Liver (tissue), 9 donors: ENCODE data around the gene PSMD1. TPM values are rescaled to one million over a fixed set of nuclear protein-coding genes. Genes with fewer than 3 reads are reported as not detected.

Source experiments
- DNase-seq: peaks from one replicate; pipeline ENCODE4 v3.0.0-alpha.2; 2017; ENCODE audit warnings: low spot score
- H3K27ac ChIP-seq, 2 donors: one replicate each; pipeline ENCODE4 v1.7.0; 2013; ENCODE audit warnings: inconsistent platforms in 2 of 2, low read length in 2 of 2, control low read depth in 1 of 2, low read depth in 1 of 2, mild to moderate bottlenecking in 1 of 2
- H3K27me3 ChIP-seq, 4 donors: one replicate each; pipeline versions ENCODE4 v1.6.1 to v1.7.0; 2013; ENCODE audit warnings: low read length in 3 of 4, inconsistent platforms in 1 of 4, mild to moderate bottlenecking in 1 of 4, moderate library complexity in 1 of 4; ENCODE audit not compliant: control insufficient read depth in 4 of 4, insufficient read depth in 4 of 4
- H3K36me3 ChIP-seq, 4 donors: one replicate each; pipeline versions ENCODE4 v1.6.1 to v1.7.0; 2013; ENCODE audit warnings: low read length in 3 of 4, mild to moderate bottlenecking in 3 of 4, low read depth in 1 of 4, moderate library complexity in 1 of 4; ENCODE audit not compliant: control insufficient read depth in 4 of 4, insufficient read depth in 3 of 4
- H3K4me1 ChIP-seq, 4 donors: one replicate each; pipeline versions ENCODE4 v1.6.1 to v1.7.0; 2013; ENCODE audit warnings: low read length in 3 of 4, mild to moderate bottlenecking in 3 of 4, moderate library complexity in 1 of 4; ENCODE audit not compliant: control insufficient read depth in 4 of 4, insufficient read depth in 4 of 4
- H3K4me3 ChIP-seq, 3 donors: one replicate each; pipeline versions ENCODE4 v1.6.1 to v1.7.0; 2013; ENCODE audit warnings: low read length in 3 of 3, control low read depth in 1 of 3, low read depth in 1 of 3, mild to moderate bottlenecking in 1 of 3
- H3K9ac ChIP-seq, 2 donors: one replicate each; pipeline ENCODE4 v1.7.0; 2013; ENCODE audit warnings: low read length in 2 of 2, mild to moderate bottlenecking in 2 of 2, moderate library complexity in 2 of 2, control low read depth in 1 of 2, low read depth in 1 of 2
- H3K9me3 ChIP-seq, 4 donors: one replicate each; pipeline versions ENCODE4 v1.6.1 to v1.7.0; 2013; ENCODE audit warnings: low read length in 3 of 4; ENCODE audit not compliant: control insufficient read depth in 4 of 4
- EGR1 ChIP-seq, 2 donors: IDR thresholded peaks; 2 replicates each; pipeline ENCODE4 v1.6.1; 2016 to 2018; ENCODE audit warnings: antibody characterized with exemption in 2 of 2, low read depth in 2 of 2
- GABPA ChIP-seq, 2 donors: IDR thresholded peaks in 1 of 2; conservative IDR thresholded peaks in 1 of 2; 2 replicates each; pipeline ENCODE4 v1.6.1; 2016; ENCODE audit warnings: antibody characterized with exemption in 2 of 2, mild to moderate bottlenecking in 1 of 2, moderate library complexity in 1 of 2
- HNF4A ChIP-seq, 2 donors: conservative IDR thresholded peaks; 2 replicates each; pipeline ENCODE4 v1.6.1; 2016; ENCODE audit warnings: antibody characterized with exemption in 2 of 2, mild to moderate bottlenecking in 2 of 2
- HNF4G ChIP-seq: IDR thresholded peaks from 2 replicates; pipeline ENCODE4 v1.6.1; 2016; ENCODE audit warnings: antibody characterized with exemption
- RXRA ChIP-seq, 2 donors: IDR thresholded peaks; 2 replicates each; pipeline ENCODE4 v1.6.1; 2017 to 2018; ENCODE audit warnings: antibody characterized with exemption in 2 of 2, mild to moderate bottlenecking in 1 of 2
- TAF1 ChIP-seq: conservative IDR thresholded peaks from 2 replicates; pipeline ENCODE4 v1.6.1; 2016; ENCODE audit warnings: antibody characterized with exemption, mild to moderate bottlenecking
- YY1 ChIP-seq: IDR thresholded peaks from 2 replicates; pipeline ENCODE4 v1.6.1; 2016; ENCODE audit warnings: antibody characterized with exemption, mild to moderate bottlenecking
- WGBS: extraction: QIAGEN DNeasy Blood & Tissue Kit; methylation state at CpG from one replicate; pipeline ENCODE4 v1.1.7; 2013; 5-methylcytosine and 5-hydroxymethylcytosine counted together
- polyA plus RNA-seq, 2 donors: library from polyadenylated mRNA; stranded (reverse) in 1 of 2; unstranded in 1 of 2; fragments of 200-250 nt in 1 of 2; fragments of >200 nt in 1 of 2; fragmentation: Nextera tagmentation in 1 of 2; extraction: Ambion mirVana in 1 of 2; gene quantifications; one replicate each; pipeline versions ENCODE4 v1.2.1 to v1.2.3, GENCODE V29; 2013 to 2015
- total RNA-seq, 2 donors: library from RNA; depleted of rRNA; stranded (reverse); fragments of >200 nt; gene quantifications; one replicate each; pipeline ENCODE4 v1.2.3, GENCODE V29; 2014
- TF ChIP-seq, protein P1 (sequence below): IDR thresholded peaks from 2 replicates; pipeline ENCODE4 v1.6.1; 2016; ENCODE audit warnings: antibody characterized with exemption, mild to moderate bottlenecking
- TF ChIP-seq, protein P2 (sequence below): IDR thresholded peaks from 2 replicates; pipeline ENCODE4 v1.6.1; 2016; ENCODE audit warnings: antibody characterized with exemption
- TF ChIP-seq, protein P3 (sequence below): IDR thresholded peaks from 2 replicates; pipeline ENCODE4 v1.6.1; 2016; ENCODE audit warnings: antibody characterized with exemption
- TF ChIP-seq, protein P4 (sequence below): fragments of 150-350 bp; IDR thresholded peaks from 2 replicates; pipeline ENCODE4 v1.5.1; 2017; ENCODE audit warnings: improper control_type of control experiment, low read depth, low read length; ENCODE audit not compliant: missing input control
- TF ChIP-seq, protein P5 (sequence below): IDR thresholded peaks from 2 replicates; pipeline ENCODE4 v1.6.1; 2016; ENCODE audit warnings: antibody characterized with exemption
- donor health status: healthy.
- donor health status: healthy.
- donor health status: healthy.
- donor health status: healthy.
- donor health status: healthy.

Gene PSMD1
- total and polyA plus RNA-seq, 4 donors, result 31.7 to 83.3 (median 68.1) TPM

DNA sequence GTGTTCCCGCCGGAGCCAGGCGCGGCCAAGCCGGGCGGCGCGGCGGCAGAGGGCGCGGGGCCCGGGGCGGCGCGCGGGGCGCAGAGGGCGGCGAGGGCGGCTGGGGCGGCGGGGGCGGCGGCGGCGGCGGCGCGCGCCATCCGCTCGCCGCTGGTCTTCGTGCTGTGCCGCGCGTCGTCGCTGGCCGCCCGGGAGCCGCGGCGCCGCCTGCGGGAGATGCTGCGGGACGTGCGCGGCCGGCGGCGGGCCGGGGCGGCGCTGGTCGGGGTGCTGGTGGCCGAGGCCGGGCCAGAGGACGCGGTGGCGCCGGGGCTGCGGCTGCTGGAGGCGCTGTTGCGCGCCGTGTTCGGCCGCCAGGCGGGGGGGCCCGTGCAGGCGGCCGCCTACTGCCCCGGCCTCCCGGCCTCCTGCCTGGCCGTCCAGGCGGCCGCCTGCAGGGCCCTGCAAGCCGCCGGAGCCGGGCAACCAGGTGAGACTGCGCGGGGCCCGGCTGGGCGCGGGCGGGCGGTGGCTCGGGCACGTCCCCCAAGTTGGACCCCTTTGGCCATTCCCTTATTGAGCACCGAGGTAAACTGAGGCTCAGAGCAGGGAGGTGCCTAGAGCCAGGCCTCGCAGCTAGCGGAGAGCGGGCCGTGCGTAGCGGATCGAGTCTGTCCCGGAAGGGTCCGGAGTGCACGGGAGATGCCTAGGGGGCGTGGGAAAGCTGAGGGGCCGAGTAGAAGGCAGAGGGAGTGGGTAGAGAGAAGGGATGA, 18.8 kb upstream of the PSMD1 start:
- H3K4me1 ChIP-seq, result peaks cover 8 to 67% (median 58%) of the 10 kb centered on the region in 4 donors
- H3K9me3 ChIP-seq, result no peaks in the 10 kb centered on the region
- H3K4me3 ChIP-seq, result peak overlapping the region; percentile 69 to 95 (median 90)
- WGBS, result 1% methylated on average over 104 of the region's 104 CpGs
- TF ChIP-seq, protein P1, sequence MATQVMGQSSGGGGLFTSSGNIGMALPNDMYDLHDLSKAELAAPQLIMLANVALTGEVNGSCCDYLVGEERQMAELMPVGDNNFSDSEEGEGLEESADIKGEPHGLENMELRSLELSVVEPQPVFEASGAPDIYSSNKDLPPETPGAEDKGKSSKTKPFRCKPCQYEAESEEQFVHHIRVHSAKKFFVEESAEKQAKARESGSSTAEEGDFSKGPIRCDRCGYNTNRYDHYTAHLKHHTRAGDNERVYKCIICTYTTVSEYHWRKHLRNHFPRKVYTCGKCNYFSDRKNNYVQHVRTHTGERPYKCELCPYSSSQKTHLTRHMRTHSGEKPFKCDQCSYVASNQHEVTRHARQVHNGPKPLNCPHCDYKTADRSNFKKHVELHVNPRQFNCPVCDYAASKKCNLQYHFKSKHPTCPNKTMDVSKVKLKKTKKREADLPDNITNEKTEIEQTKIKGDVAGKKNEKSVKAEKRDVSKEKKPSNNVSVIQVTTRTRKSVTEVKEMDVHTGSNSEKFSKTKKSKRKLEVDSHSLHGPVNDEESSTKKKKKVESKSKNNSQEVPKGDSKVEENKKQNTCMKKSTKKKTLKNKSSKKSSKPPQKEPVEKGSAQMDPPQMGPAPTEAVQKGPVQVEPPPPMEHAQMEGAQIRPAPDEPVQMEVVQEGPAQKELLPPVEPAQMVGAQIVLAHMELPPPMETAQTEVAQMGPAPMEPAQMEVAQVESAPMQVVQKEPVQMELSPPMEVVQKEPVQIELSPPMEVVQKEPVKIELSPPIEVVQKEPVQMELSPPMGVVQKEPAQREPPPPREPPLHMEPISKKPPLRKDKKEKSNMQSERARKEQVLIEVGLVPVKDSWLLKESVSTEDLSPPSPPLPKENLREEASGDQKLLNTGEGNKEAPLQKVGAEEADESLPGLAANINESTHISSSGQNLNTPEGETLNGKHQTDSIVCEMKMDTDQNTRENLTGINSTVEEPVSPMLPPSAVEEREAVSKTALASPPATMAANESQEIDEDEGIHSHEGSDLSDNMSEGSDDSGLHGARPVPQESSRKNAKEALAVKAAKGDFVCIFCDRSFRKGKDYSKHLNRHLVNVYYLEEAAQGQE, result no peak
- TF ChIP-seq TAF1, result no peak
- TF ChIP-seq, protein P2, sequence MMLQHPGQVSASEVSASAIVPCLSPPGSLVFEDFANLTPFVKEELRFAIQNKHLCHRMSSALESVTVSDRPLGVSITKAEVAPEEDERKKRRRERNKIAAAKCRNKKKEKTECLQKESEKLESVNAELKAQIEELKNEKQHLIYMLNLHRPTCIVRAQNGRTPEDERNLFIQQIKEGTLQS, result no peak
- TF ChIP-seq, protein P3, sequence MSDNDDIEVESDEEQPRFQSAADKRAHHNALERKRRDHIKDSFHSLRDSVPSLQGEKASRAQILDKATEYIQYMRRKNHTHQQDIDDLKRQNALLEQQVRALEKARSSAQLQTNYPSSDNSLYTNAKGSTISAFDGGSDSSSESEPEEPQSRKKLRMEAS, result no peak
- no peak for TF ChIP-seq GABPA (IDR thresholded peaks at IDR 0.05 in 1 of 2, conservative IDR thresholded peaks at IDR 0.05 in 1 of 2)
- TF ChIP-seq, protein P4, sequence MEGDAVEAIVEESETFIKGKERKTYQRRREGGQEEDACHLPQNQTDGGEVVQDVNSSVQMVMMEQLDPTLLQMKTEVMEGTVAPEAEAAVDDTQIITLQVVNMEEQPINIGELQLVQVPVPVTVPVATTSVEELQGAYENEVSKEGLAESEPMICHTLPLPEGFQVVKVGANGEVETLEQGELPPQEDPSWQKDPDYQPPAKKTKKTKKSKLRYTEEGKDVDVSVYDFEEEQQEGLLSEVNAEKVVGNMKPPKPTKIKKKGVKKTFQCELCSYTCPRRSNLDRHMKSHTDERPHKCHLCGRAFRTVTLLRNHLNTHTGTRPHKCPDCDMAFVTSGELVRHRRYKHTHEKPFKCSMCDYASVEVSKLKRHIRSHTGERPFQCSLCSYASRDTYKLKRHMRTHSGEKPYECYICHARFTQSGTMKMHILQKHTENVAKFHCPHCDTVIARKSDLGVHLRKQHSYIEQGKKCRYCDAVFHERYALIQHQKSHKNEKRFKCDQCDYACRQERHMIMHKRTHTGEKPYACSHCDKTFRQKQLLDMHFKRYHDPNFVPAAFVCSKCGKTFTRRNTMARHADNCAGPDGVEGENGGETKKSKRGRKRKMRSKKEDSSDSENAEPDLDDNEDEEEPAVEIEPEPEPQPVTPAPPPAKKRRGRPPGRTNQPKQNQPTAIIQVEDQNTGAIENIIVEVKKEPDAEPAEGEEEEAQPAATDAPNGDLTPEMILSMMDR, result peak; percentile 6
- H3K27ac ChIP-seq, result peak overlapping the region; percentile 85
- no peak for DNase-seq
- no peaks in the 10 kb centered on the region for H3K27me3 ChIP-seq
- peaks cover 2 to 10% (median 5%) of the 10 kb centered on the region in 4 donors for H3K36me3 ChIP-seq
- H3K9ac ChIP-seq, result peak overlapping the region in 1 of 2 donors; percentile 91

DNA sequence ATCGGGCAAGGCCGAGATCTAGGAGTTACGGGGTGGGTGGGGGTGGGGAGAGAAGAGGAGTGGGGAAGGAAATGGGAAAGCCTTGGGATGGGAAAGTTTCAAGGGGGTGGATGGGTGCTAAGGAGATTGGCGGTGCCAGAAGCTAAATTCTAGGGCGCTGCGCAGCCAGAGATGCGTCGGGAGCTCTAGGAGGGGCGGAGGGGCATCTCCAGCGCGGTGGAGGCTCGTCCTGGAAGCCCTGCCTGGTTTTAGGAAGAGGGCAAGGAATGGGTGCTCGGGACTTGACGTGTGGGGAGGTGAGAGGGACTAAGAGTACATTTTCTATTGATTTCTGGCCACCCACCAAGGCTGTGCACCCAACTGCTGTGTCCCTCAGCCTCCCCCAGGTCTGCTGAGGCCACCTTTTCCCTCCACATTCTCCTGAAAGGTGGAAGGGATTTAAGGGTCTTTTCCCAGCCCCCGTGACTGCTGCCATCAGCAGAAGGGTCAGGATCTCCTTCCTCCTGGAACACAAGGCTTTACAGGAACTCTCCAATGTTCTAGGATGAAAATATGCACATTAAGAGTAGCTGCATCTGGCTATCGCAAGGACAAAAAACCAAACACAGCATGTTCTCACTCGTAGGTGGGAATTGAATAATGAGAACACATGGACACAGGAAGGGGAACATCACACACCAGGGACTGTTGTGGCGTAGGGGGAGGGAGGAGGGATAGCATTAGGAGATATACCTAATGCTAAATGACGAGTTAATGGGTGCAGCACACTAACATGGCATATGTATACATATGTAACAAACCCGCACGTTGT, 18.0 kb upstream of the PSMD1 start:
- H3K9me3 ChIP-seq, result no peaks in the 10 kb centered on the region
- H3K36me3 ChIP-seq, result peaks cover 2 to 15% (median 8%) of the 10 kb centered on the region in 4 donors
- H3K27ac ChIP-seq, result peak overlapping the region; percentile 85
- TF ChIP-seq, protein P5, sequence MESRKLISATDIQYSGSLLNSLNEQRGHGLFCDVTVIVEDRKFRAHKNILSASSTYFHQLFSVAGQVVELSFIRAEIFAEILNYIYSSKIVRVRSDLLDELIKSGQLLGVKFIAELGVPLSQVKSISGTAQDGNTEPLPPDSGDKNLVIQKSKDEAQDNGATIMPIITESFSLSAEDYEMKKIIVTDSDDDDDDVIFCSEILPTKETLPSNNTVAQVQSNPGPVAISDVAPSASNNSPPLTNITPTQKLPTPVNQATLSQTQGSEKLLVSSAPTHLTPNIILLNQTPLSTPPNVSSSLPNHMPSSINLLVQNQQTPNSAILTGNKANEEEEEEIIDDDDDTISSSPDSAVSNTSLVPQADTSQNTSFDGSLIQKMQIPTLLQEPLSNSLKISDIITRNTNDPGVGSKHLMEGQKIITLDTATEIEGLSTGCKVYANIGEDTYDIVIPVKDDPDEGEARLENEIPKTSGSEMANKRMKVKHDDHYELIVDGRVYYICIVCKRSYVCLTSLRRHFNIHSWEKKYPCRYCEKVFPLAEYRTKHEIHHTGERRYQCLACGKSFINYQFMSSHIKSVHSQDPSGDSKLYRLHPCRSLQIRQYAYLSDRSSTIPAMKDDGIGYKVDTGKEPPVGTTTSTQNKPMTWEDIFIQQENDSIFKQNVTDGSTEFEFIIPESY, result no peak
- TF ChIP-seq RXRA (IDR thresholded peaks at IDR 0.05) (peak in 1 of 2 donors; percentile 14), TAF1 (peak; percentile 43), EGR1 (IDR thresholded peaks at IDR 0.05; ENCODE audit: low read depth in 2 of 2) (no peak), HNF4G (no peak), YY1 (peak; percentile 15), HNF4A (conservative IDR thresholded peaks at IDR 0.05) (peak in 1 of 2 donors; percentile 14)
- no peak for DNase-seq
- H3K9ac ChIP-seq, result peak overlapping the region; percentile 61 to 91
- WGBS, result 10% methylated on average over 21 of the region's 21 CpGs
- no peaks in the 10 kb centered on the region for H3K27me3 ChIP-seq
- H3K4me3 ChIP-seq, result peak overlapping the region; percentile 69 to 95 (median 90)
- peaks cover 6 to 59% (median 50%) of the 10 kb centered on the region in 4 donors for H3K4me1 ChIP-seq
